SW 1271 (cell line): ENCODE measurements around the gene THRB.
A peak's percentile ranks its signal among the peaks of the same experiment; 100 is the strongest.

Source experiments
- DNase-seq, 2 experiments: peaks; one replicate each; lab custom pipeline; 2025; lab: John Stamatoyannopoulos, UW

THRB gene

DNA sequence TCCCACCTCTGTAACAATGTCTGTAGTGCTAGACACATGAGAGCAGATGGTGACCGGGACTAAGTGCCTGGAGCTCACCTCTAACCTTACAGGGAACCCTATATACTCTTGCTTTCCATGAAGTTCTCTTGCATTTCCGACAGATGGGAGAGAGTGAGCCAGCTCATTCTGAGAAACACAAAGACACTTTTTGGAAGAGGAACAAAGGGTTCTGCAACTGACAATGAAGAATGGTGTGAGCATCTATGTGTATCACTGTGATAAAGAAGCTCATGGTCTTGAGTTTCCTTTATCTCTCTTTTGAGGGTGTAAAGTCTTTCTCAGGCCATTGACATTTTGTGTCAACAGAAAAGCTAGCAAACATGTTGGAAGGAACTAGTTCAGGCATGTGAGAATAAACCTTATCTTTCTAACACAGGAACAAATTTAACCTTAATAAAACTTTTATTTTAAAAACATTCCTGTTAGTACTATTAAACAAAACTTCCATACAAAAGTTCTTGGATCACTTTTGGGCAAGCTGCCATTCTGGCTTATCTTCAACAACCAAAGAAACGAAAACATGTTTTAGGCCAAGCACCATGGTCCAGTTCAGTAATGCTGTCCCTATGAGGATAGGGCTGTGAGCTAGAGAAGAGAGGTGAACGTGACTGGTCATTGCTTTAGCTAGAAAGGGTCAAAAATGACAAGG is 142.7 kb downstream of the THRB start:
- DNase-seq: no peak

GRCh38 chr3:24349367-24350019 is 145.2 kb downstream of the THRB start:
- no peak for DNase-seq

DNA sequence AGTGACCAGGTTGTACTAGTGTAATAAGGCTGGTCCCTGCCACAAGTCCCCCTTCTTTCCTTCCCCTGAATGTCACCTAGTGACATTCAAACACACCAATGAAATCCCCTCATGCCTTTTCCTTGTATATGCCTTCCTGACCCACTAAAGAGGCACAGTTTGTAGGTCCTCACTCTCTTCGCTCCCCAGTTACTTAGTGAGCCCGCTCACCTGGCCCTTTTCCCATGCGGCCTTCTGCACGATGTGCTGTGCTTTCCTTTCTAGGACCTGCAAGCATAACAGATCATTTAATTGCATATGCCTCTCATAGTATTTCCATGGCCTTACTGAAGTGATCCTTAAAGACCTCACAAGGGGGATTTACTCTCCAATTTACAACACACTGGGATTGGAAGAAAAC is 146.3 kb downstream of the THRB start:
- DNase-seq: no peak

DNA sequence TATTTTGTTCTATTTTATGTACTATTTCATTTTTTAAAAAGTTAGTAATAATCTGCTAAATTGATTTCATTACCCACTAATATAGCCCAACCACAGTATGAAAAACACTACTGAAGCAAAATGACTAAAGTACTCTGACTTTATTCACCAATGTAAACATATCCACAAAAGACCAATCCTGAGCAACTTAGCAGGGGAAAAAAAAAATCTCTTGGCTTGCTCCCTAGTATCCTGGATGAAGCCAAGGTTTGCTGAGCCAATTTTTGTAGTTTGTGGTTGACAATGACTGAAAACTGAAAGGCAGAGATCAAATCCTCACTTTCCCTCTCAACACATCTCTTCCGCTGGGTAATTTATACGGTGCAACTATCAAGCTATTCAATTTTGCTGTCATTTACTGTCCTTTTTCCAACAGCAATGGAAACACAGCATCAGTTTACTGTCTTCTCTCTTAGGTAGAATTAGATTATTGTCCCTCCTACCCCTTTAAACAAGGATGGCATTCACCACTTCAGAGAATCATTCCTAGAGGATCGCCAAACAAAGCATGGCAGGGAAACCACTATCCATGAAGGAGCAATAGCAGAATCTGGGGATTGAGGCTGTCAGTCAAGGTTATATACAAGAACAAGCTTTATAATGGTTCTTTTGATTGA is 149.7 kb downstream of the THRB start:
- DNase-seq: no peak

- no peak for DNase-seq
Measured at GRCh38 chr3:24343084-24343783, 151.4 kb downstream of the THRB start.

- DNase-seq: no peak
Measured at GRCh38 chr3:24342275-24342674, 152.4 kb downstream of the THRB start.

GRCh38 chr3:24341668-24342067 is 153.0 kb downstream of the THRB start:
- no peak for DNase-seq

- no peak for DNase-seq
Measured at GRCh38 chr3:24340966-24341365, 153.7 kb downstream of the THRB start.

GRCh38 chr3:24340161-24340560 is 154.5 kb downstream of the THRB start:
- DNase-seq: no peak

- no peak for DNase-seq
Measured at GRCh38 chr3:24339266-24339825, 155.3 kb downstream of the THRB start.

- DNase-seq: no peak
Measured at GRCh38 chr3:24338409-24339130, 156.1 kb downstream of the THRB start.

DNA sequence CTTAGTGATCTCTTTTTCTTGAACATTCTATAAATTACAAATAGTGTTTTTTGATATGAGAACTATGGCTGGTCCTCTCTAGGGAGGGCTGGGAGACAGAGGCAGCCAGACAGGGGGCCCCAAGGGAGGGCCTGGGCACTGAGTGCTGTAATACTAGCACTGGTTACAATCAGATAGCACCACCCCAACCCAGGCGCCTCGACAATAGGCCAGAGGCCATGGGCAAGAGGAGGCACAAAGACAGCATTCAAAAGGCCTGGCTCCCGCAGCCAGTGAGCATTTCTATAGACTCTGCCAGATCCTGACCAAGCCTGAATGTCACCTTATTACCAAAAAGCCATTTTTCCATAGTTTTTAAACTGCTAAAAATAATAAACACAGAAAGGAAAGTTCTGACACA is 158.5 kb downstream of the THRB start:
- DNase-seq: no peak

DNA sequence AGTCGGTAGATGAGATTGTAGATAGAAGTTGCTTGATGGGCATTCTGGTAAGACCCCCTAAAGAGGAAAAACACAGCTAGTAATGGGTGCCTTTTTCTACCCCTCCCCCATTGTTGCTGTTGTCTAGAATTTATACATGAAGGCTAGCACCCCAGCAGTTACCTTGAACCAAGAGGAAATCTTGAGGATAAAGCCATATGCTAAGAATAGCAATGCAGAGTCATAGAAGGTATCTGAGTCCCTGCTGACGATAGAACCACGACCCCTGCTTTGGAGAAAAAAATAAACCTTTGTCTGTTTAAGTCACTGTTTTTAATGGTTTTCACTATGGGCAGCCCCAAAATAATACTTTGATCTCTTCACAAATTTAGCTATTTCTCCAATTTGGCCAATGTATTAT is 162.6 kb downstream of the THRB start:
- DNase-seq: no peak

- DNase-seq: no peak
Measured at GRCh38 chr3:24323272-24323671, 171.4 kb downstream of the THRB start.

GRCh38 chr3:24320601-24321000 is 174.0 kb downstream of the THRB start:
- no peak for DNase-seq

GRCh38 chr3:24318677-24319287 is 175.9 kb downstream of the THRB start:
- DNase-seq: peak; percentile 46 to 60

GRCh38 chr3:24316887-24317383 is 177.7 kb downstream of the THRB start:
- DNase-seq: no peak

DNA sequence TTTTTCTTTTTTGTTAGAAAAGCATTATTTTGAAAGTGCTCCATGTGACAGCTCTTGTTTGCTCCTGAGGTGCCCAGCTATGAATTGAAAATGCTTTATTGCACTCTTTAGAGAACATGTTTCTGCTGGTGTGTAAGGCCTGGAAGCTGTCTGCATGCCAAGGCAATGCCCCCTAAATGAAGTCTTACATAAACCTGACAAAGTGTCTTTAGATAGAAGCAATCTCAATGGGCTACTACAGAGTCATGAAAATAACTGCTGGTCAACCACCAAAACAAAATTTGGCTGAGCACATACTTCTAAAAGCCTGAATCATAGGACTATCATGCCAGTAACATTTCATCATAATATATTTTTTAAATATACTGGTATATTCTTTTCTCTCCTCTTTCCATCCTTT is 178.7 kb downstream of the THRB start:
- no peak for DNase-seq

GRCh38 chr3:24315356-24315755 is 179.3 kb downstream of the THRB start:
- DNase-seq: no peak

DNA sequence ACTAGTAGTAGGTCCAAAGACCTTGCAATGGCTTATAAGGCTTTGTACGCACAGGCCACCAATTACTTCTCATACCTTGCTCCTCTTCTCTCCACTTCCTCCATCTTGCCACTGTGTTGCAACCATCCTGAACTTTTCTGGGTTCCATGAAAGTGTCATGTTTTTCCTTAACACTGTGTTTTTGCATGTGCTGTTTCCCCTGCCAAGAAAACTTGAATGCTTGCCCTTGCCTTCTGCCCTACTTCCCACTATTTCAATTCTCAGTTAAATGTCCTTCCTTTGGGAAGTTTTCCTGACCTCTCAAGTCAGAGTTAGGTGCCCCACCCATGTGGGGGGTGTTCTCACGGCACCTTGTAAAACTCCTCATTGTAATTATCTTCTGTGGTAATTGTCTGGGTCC is 182.8 kb downstream of the THRB start:
- no peak for DNase-seq

GRCh38 chr3:24310887-24311286 is 183.8 kb downstream of the THRB start:
- DNase-seq: no peak
